GM12891 (cell line): ENCODE measurements around the gene IGFN1.

Source experiments
- PAX5 ChIP-seq: IDR thresholded peaks from 2 replicates; pipeline ENCODE4 v1.6.1; 2011; ENCODE audit warnings: low read length, moderate library complexity, mild to moderate bottlenecking; ENCODE audit not compliant: insufficient read depth, severe bottlenecking
- POLR2A ChIP-seq: IDR thresholded peaks from 2 replicates; pipeline ENCODE4 v1.6.1; 2011; ENCODE audit warnings: low read depth, low read length, control low read depth
- POLR2AphosphoS5 ChIP-seq: IDR thresholded peaks from 2 replicates; pipeline ENCODE4 v1.6.1; 2011; ENCODE audit warnings: low read depth, low read length, control low read depth
- SPI1 ChIP-seq: IDR thresholded peaks from 2 replicates; pipeline ENCODE4 v1.6.1; 2011; ENCODE audit warnings: low read depth, low read length, control low read depth
- TAF1 ChIP-seq: IDR thresholded peaks from 2 replicates; pipeline ENCODE4 v1.6.1; 2011; ENCODE audit warnings: low read depth, low read length, control low read depth

GRCh38 chr1:201240171-201240570, 49.5 kb downstream of the IGFN1 start:
- TF ChIP-seq POLR2A (no peak), POLR2AphosphoS5 (no peak), TAF1 (no peak), SPI1 (no peak), PAX5 (no peak)
